Pancreas (tissue), 10 donors: ENCODE results near the gene VMAC. TPM values are rescaled to one million over a fixed set of nuclear protein-coding genes. Genes with fewer than 3 reads are reported as not detected.

Source experiments
- ATAC-seq, 4 donors: fragments of 200-7000 bp; cut with Tn5 transposase; one replicate each; pipeline versions ENCODE4 v1.8.0 to v1.9.1; 2020; ENCODE audit warnings: mild to moderate bottlenecking in 4 of 4, moderate library complexity in 4 of 4
- DNase-seq, 6 donors: peaks; one replicate each; pipeline ENCODE4 v3.0.0-alpha.2; 2020
- FAIRE-seq: peaks from 2 replicates; lab custom pipeline; 2012; peaks lifted over from hg19 to GRCh38; lab: Jason Lieb, UNC
- H3K27ac ChIP-seq, 4 donors: fragments of 200-600 bp; sonication (generic); 1 replicate in 3 of 4; 2 replicates in 1 of 4; pipeline versions ENCODE4 v1.5.0 to v1.8.0; 2020
- H3K27me3 ChIP-seq, 4 donors: fragments of 200-600 bp; one replicate each; pipeline ENCODE4 v1.8.0; 2021
- H3K36me3 ChIP-seq, 3 donors: fragments of 200-600 bp; sonication (generic) in 1 of 3; one replicate each; pipeline versions ENCODE4 v1.5.0 to v1.8.0; 2020 to 2021
- H3K4me1 ChIP-seq, 3 donors: fragments of 200-600 bp; one replicate each; pipeline ENCODE4 v1.8.0; 2021
- H3K4me3 ChIP-seq, 4 donors: fragments of 200-600 bp; sonication (generic) in 2 of 4; one replicate each; pipeline versions ENCODE4 v1.5.0 to v1.8.0; 2020 to 2021
- H3K9me3 ChIP-seq, 4 donors: fragments of 200-600 bp; one replicate each; pipeline ENCODE4 v1.8.0; 2021
- WGBS, 2 donors: extraction: QIAGEN DNeasy Blood & Tissue Kit; methylation state at CpG; one replicate each; pipeline ENCODE4 v1.1.7; 2013; 5-methylcytosine and 5-hydroxymethylcytosine counted together
- intact Hi-C, 3 donors: fragments of 100-400 bp; cut with DNase I; formaldehyde crosslinking; loops; one replicate each; pipeline versions ENCODE4 v1.11.1 to v1.14.2; 2022
- polyA plus RNA-seq, 2 donors: library from polyadenylated mRNA; stranded (reverse); fragments of 200-250 nt; gene quantifications; one replicate each; pipeline ENCODE4 v1.2.3, GENCODE V29; 2013
- total RNA-seq, 6 donors: library from RNA; stranded (reverse); fragmentation: NEBNext Ultra II Directional in 4 of 6; extraction: Animal tissue kit (Norgen Biotek cat#: 25700) in 4 of 6; gene quantifications; one replicate each; pipeline versions ENCODE4 v1.2.1 to v1.2.4, GENCODE V29; 2021 to 2023
- TF ChIP-seq, protein P1 (sequence below), 4 donors: fragments of 200-600 bp; sonication (generic) in 3 of 4; IDR thresholded peaks; one replicate each; pipeline versions ENCODE4 v1.5.0 to v1.8.0; 2021; ENCODE audit warnings: antibody characterized with exemption in 4 of 4
- donor health status: healthy with polysubstance abuse.
- donor health status: DM: no; HTN: no; CAD: no; lungs with moderate emphysema.
- donor health status: DM: no; HTN: no; CAD: no.
- donor health status: control.
- donor health status: control.
- donor health status: Bipolar disorder and iron deficiency.
- donor health status: DM: yes; HTN: yes; CAD: no.
- donor health status: DM: no; HTN: no; CAD: no.
- donor health status: DM: no; HTN: no; CAD: no.
- donor health status: DM: yes; HTN: yes; CAD: no.

Gene VMAC
- total and polyA plus RNA-seq, 8 donors: 2.9 to 10.1 (median 4.6) TPM

DNA sequence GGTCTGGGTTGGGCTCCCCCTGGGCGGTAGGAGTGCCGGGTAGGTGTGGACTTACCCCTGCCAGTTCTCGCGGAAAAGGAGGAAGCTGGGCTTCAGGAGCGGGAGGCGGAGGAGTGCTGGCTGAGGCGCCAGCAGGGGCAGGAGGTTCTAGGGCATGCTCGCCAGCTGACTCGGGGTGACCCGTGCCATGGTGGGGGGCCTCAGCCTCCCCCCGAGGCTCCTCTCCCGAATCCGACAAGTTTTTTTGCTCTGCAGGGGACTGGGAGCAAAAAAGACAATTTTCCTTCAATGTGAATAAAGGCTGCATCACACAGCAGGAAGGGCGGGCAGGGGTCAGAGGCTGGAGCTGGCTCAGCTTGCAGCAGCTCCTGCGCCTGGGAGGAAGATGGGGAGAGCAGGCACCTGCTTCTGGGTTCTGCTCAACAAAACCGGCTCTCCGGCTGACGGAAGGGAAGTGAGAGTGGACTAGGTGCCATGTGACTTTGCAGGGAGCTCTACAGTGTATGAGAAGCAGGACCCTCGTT lies 46.7 kb downstream of the VMAC start:
- intact Hi-C loops: no loop called here
- ATAC-seq (no peak), FAIRE-seq (no peak), DNase-seq (no peak)
- Histone ChIP-seq H3K27me3 (no peaks in the 10 kb centered on the region), H3K36me3 (no peaks in the 10 kb centered on the region), H3K9me3 (no peaks in the 10 kb centered on the region), H3K4me1 (peaks cover 23 to 46% (median 28%) of the 10 kb centered on the region in 3 donors), H3K27ac (peak overlapping the region in 1 of 4 donors; percentile 22), H3K4me3 (no peak overlapping the region)
- TF ChIP-seq, protein P1, sequence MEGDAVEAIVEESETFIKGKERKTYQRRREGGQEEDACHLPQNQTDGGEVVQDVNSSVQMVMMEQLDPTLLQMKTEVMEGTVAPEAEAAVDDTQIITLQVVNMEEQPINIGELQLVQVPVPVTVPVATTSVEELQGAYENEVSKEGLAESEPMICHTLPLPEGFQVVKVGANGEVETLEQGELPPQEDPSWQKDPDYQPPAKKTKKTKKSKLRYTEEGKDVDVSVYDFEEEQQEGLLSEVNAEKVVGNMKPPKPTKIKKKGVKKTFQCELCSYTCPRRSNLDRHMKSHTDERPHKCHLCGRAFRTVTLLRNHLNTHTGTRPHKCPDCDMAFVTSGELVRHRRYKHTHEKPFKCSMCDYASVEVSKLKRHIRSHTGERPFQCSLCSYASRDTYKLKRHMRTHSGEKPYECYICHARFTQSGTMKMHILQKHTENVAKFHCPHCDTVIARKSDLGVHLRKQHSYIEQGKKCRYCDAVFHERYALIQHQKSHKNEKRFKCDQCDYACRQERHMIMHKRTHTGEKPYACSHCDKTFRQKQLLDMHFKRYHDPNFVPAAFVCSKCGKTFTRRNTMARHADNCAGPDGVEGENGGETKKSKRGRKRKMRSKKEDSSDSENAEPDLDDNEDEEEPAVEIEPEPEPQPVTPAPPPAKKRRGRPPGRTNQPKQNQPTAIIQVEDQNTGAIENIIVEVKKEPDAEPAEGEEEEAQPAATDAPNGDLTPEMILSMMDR (IDR thresholded peaks at IDR 0.05): no peak
- 74 to 77% methylated on average over 19 of the region's 19 CpGs for WGBS, 2 donors

DNA sequence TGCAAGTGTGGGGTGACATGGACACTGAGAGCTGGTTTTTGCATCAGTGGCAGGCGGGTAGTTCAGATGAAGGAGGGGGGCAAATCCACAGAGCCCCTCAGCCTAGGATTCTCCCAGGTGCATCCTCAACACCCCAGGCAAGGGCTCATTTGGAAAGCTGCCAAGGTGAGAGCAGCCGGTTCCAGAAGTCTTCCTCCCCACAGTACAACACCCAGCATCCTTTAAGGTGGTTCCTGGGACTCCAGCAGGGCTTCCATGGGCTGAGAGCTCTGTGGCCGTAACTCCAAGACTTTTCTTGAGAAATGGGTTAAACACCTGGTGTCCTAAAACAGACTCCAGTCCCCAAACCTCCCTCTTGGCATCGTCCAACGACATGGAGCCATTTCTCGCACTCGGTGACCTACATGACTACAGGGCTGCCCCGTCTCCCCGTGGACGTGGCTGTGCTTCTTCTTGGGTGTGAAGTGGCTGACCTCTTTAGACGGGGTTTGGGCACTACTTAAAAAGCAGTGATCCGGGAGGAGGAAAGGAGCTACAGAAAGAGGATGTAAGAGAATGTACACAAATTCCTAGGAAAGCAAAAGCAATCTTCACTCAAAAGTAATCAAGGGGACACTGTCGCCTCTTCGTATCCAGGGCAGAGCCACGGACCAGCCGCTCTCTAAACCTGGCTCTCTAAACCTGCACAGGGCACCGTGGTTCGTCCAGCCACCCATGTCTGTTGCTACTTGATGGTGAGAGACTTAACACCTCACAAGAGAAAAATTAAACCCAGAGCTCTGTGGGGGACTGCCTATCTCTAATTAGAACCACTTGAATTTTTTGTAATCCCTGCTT lies 47.7 kb downstream of the VMAC start:
- H3K9me3 ChIP-seq: no peaks in the 10 kb centered on the region
- FAIRE-seq (no peak), ATAC-seq (no peak), DNase-seq (no peak)
- TF ChIP-seq, protein P1 (IDR thresholded peaks at IDR 0.05): no peak
- H3K27ac ChIP-seq: no peak overlapping the region
- intact Hi-C loops: no loop called here
- H3K36me3 ChIP-seq: no peaks in the 10 kb centered on the region
- H3K4me3 ChIP-seq: no peak overlapping the region
- H3K27me3 ChIP-seq: no peaks in the 10 kb centered on the region
- 81 to 86% methylated on average over 18 of the region's 18 CpGs for WGBS, 2 donors
- H3K4me1 ChIP-seq: peaks cover 26 to 55% (median 30%) of the 10 kb centered on the region in 3 donors

DNA sequence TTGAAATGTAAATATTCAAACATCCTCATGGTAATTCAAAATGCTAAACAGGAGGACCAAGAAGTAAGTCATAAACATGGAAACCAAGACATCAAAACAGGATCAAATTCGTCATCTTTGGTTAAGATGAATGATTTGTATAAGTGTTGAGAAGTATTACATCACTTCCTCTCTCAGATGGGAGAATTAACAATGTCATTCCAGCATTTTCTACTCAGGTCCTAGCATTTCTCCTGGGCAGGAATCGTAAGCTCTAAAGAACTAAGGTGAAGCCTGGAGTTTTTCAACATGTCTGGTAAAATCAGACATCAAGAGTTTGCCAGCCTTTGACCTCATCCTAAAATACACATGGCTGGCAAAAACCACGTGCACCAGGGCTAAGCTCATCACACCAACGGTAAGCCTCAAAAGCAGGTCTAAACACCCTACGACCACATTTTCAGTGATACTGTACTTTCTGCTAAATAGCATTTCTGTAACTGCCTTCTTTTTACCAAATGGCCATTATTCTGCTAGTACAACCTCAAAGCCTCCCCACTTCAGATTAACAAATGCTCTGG lies 48.4 kb downstream of the VMAC start:
- DNase-seq (no peak), ATAC-seq (no peak), FAIRE-seq (no peak)
- 62 to 64% methylated on average over 5 of the region's 5 CpGs for WGBS, 2 donors
- H3K4me1 ChIP-seq: peaks cover 26 to 57% (median 30%) of the 10 kb centered on the region in 3 donors
- intact Hi-C loops: no loop called here
- no peaks in the 10 kb centered on the region for H3K9me3 ChIP-seq
- H3K27ac ChIP-seq: peak overlapping the region in 1 of 4 donors; percentile 67
- H3K4me3 ChIP-seq: no peak overlapping the region
- TF ChIP-seq, protein P1 (IDR thresholded peaks at IDR 0.05): no peak
- H3K27me3 ChIP-seq: no peaks in the 10 kb centered on the region
- no peaks in the 10 kb centered on the region for H3K36me3 ChIP-seq

DNA sequence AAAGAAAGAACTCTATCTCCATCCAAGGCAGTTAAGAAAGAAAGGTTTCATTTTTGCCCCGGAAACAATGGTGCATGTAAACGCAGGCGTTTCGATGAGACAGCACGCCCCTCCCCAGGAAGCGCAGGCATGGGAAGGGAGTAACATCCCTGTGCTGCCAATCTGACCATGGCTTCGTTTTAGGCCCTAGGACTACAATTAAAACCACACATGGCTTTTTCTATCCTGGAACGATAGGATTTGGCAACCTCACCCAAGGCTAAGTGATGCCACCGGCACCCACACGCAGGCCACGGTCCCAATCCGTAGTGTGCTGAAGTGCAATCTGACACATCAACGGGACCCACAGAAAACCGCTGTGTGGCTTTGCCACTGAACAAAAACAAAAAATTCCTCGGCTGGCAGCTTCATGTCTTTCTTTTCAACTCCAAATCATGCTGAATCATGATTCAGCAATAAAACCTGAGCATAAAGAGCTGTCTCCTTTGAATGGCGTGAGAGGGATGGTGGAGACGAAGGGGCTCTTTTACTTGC lies 49.1 kb downstream of the VMAC start:
- WGBS, 2 donors: 58 to 62% methylated on average over 17 of the region's 17 CpGs
- TF ChIP-seq, protein P1 (IDR thresholded peaks at IDR 0.05): no peak
- Histone ChIP-seq H3K36me3 (no peaks in the 10 kb centered on the region), H3K27ac (peak overlapping the region in 3 of 4 donors; percentile 43 to 69 (median 67)), H3K27me3 (no peaks in the 10 kb centered on the region), H3K4me1 (peaks cover 30 to 57% (median 32%) of the 10 kb centered on the region in 3 donors), H3K9me3 (no peaks in the 10 kb centered on the region), H3K4me3 (no peak overlapping the region)
- no peak for FAIRE-seq
- intact Hi-C loops: no loop called here
- no peak for DNase-seq
- ATAC-seq: no peak
